Ovary (tissue), 9 donors: ENCODE measurements around the gene HDAC11. TPM values are rescaled to one million over a fixed set of nuclear protein-coding genes. Genes with fewer than 3 reads are reported as not detected.
"Not testable (repeated sequence)": the region's sequence is repeated elsewhere in the genome, so short reads cannot be mapped to it uniquely, and the experiment has no call there.

Experiments
- DNase-seq, 5 donors: peaks; one replicate each; pipeline ENCODE4 v3.0.0-alpha.2; 2019 to 2020
- H3K27ac ChIP-seq, 2 donors: fragments of 200-600 bp; one replicate each; pipeline versions ENCODE4 v1.5.1 to v1.8.0; 2019 to 2022
- H3K27me3 ChIP-seq: fragments of 200-600 bp; one replicate; pipeline ENCODE4 v1.8.0; 2022
- H3K36me3 ChIP-seq: fragments of 200-600 bp; sonication (generic); one replicate; pipeline ENCODE4 v1.5.1; 2019
- H3K4me1 ChIP-seq: one replicate; pipeline ENCODE4 v1.8.1; 2013; ENCODE audit warnings: mild to moderate bottlenecking, moderate library complexity; ENCODE audit not compliant: insufficient read depth
- H3K4me3 ChIP-seq: fragments of 200-600 bp; sonication (generic); one replicate; pipeline ENCODE4 v1.5.1; 2017
- H3K9me3 ChIP-seq, 2 donors: fragments of 200-600 bp in 1 of 2; sonication (generic) in 1 of 2; one replicate each; pipeline versions ENCODE4 v1.5.1 to v1.8.1; 2013 to 2019; ENCODE audit warnings: mild to moderate bottlenecking in 1 of 2, moderate library complexity in 1 of 2
- CTCF ChIP-seq, 3 donors: fragments of 450-650 bp in 2 of 3; fragments of 200-600 bp in 1 of 3; IDR thresholded peaks; one replicate each; pipeline versions ENCODE4 v1.5.1 to v1.8.0; 2016 to 2022; ENCODE audit warnings: antibody characterized with exemption in 3 of 3, mild to moderate bottlenecking in 1 of 3
- EP300 ChIP-seq: sonication (generic); formaldehyde crosslinking; IDR thresholded peaks from one replicate; pipeline ENCODE4 v1.6.1; 2017; ENCODE audit warnings: antibody characterized with exemption
- POLR2A ChIP-seq: fragments of 450-650 bp; IDR thresholded peaks from one replicate; pipeline ENCODE4 v1.6.1; 2017; ENCODE audit warnings: antibody characterized with exemption, mild to moderate bottlenecking, moderate library complexity
- WGBS, 3 donors: extraction: QIAGEN DNeasy Blood & Tissue Kit in 1 of 3; methylation state at CpG; one replicate each; pipeline versions ENCODE4 v1.1.5 to v1.1.7; 2013 to 2017; 5-methylcytosine and 5-hydroxymethylcytosine counted together
- intact Hi-C, 4 donors: fragments of 100-400 bp; cut with DNase I; formaldehyde crosslinking; loops; one replicate each; pipeline versions ENCODE4 v1.11.0 to v1.15.1; 2022 to 2023
- polyA plus RNA-seq, 2 donors: library from polyadenylated mRNA; stranded (reverse); fragments of 200-250 nt in 1 of 2; fragments of 350-450 nt in 1 of 2; fragmentation: Illumina TruSeq in 1 of 2; extraction: RNeasy Lipid Tissue Mini Kit (QIAGEN cat#74804) in 1 of 2; gene quantifications; one replicate each; pipeline ENCODE4 v1.2.3, GENCODE V29; 2013 to 2014
- total RNA-seq, 7 donors: library from RNA; depleted of rRNA in 2 of 7; stranded (reverse); fragments of >200 nt in 2 of 7; fragmentation: NEBNext Ultra II Directional in 3 of 7; extraction: Animal tissue kit (Norgen Biotek cat#: 25700) in 3 of 7; gene quantifications; one replicate each; pipeline versions ENCODE4 v1.1.0 to v1.2.4, GENCODE V29; 2016 to 2023
- donor health status: DM: no; HTN: no; CAD: no; lungs with moderate emphysema.
- donor health status: DM: no; HTN: no; CAD: no.
- donor health status: Bipolar disorder and iron deficiency.
- donor health status: DM: yes; HTN: yes; CAD: no.
- donor health status: DM: no; HTN: no; CAD: no.
- donor health status: DM: yes; HTN: yes; CAD: no.

The HDAC11 gene
- total and polyA plus RNA-seq, 9 donors: 6.4 to 27.1 (median 19.6) TPM

- no peaks in the 10 kb centered on the region for H3K36me3 ChIP-seq
- TF ChIP-seq POLR2A (no peak), CTCF (IDR thresholded peaks at IDR 0.05) (no peak), EP300 (no peak)
- H3K27me3 ChIP-seq: no peaks in the 10 kb centered on the region
- H3K27ac ChIP-seq: no peak overlapping the region
- 80 to 84% (median 82%) methylated on average over 4 of the region's 4 CpGs for WGBS, 3 donors
- H3K4me3 ChIP-seq: no peak overlapping the region
- H3K9me3 ChIP-seq: no peaks in the 10 kb centered on the region
- DNase-seq: no peak
- no peaks in the 10 kb centered on the region for H3K4me1 ChIP-seq
- intact Hi-C loops: no loop called here
These were observed 39.8 kb upstream of the HDAC11 start for GRCh38 chr3:13440204-13440817.

GRCh38 chr3:13442882-13443281, 37.2 kb upstream of the HDAC11 start:
- H3K4me1 ChIP-seq, DNase-seq, intact Hi-C loops, H3K36me3 ChIP-seq, H3K27ac ChIP-seq, H3K27me3 ChIP-seq, H3K9me3 ChIP-seq, H3K4me3 ChIP-seq: not testable (repeated sequence)
- WGBS, 3 donors: 90 to 92% (median 91%) methylated on average over 2 of the region's 2 CpGs

GRCh38 chr3:13451301-13451673, 28.8 kb upstream of the HDAC11 start:
- Histone ChIP-seq H3K4me3 (peak overlapping the region; percentile 42), H3K36me3 (no peaks in the 10 kb centered on the region), H3K4me1 (peaks cover 4% of the 10 kb centered on the region), H3K9me3 (no peaks in the 10 kb centered on the region), H3K27me3 (no peaks in the 10 kb centered on the region), H3K27ac (peak overlapping the region in 1 of 2 donors; percentile 68)
- 1 to 3% (median 1%) methylated on average over 7 of the region's 7 CpGs for WGBS, 3 donors
- TF ChIP-seq CTCF (IDR thresholded peaks at IDR 0.05): no peak
- TF ChIP-seq EP300: no peak
- no peak for TF ChIP-seq POLR2A
- intact Hi-C loops: loop anchor here in 1 of 4 donors (5.0 kb wide), 1 partner anchor 359 kb away; no protein-coding TSS in a partner anchor
- DNase-seq: peak in 1 of 5 donors; percentile 37

- Histone ChIP-seq H3K4me1 (peaks cover 4% of the 10 kb centered on the region), H3K4me3 (peak overlapping the region; percentile 42), H3K36me3 (no peaks in the 10 kb centered on the region), H3K27ac (peak overlapping the region in 1 of 2 donors; percentile 68), H3K27me3 (no peaks in the 10 kb centered on the region), H3K9me3 (no peaks in the 10 kb centered on the region)
- TF ChIP-seq EP300 (no peak), CTCF (IDR thresholded peaks at IDR 0.05) (peak; percentile 35 to 66 (median 53)), POLR2A (no peak)
- DNase-seq: peak in 4 of 5 donors; percentile 13 to 43 (median 26)
- intact Hi-C loops: loop anchor here in 3 of 4 donors (2.0 to 5.0 kb wide), 2 partner anchors 360 kb away; no protein-coding TSS in a partner anchor
- WGBS, 3 donors: 15 to 20% (median 16%) methylated on average over 12 of the region's 12 CpGs
These were observed 27.4 kb upstream of the HDAC11 start for GRCh38 chr3:13452490-13453335.

GRCh38 chr3:13455644-13456043, 24.5 kb upstream of the HDAC11 start:
- WGBS, 3 donors: 73 to 78% (median 75%) methylated on average over 6 of the region's 6 CpGs
- intact Hi-C loops: loop anchor here in 1 of 4 donors (5.0 kb wide), 1 partner anchor 358 kb away; no protein-coding TSS in a partner anchor
- no peak overlapping the region for H3K4me3 ChIP-seq
- H3K36me3 ChIP-seq: no peaks in the 10 kb centered on the region
- H3K27me3 ChIP-seq: no peaks in the 10 kb centered on the region
- no peak for DNase-seq
- H3K4me1 ChIP-seq: peaks cover 4% of the 10 kb centered on the region
- no peak for TF ChIP-seq EP300
- no peak for TF ChIP-seq CTCF (IDR thresholded peaks at IDR 0.05)
- no peak for TF ChIP-seq POLR2A
- H3K9me3 ChIP-seq: no peaks in the 10 kb centered on the region
- no peak overlapping the region for H3K27ac ChIP-seq
